RWPE2 (cell line): ENCODE data around the gene ABL1.

Source experiments
- ATAC-seq: fragments of 200-7000 bp; cut with Tn5 transposase; 3 replicates; pipeline ENCODE4 v1.9.1; 2021; ENCODE audit warnings: low read depth
- DNase-seq: peaks from one replicate; pipeline ENCODE4 v3.0.0-alpha.2; 2020; ENCODE audit warnings: low spot score
- H3K27ac ChIP-seq: fragments of 450-650 bp; 2 replicates; pipeline ENCODE4 v1.5.1; 2017; ENCODE audit warnings: mild to moderate bottlenecking; ENCODE audit not compliant: poor library complexity, severe bottlenecking
- H3K27me3 ChIP-seq: fragments of 250-450 bp; sonication (Bioruptor Pico); 2 replicates; pipeline ENCODE4 v1.5.1; 2021; ENCODE audit warnings: mild to moderate bottlenecking, moderate library complexity; ENCODE audit not compliant: insufficient read depth, poor library complexity, severe bottlenecking
- H3K36me3 ChIP-seq: fragments of 250-450 bp; sonication (Bioruptor Pico); 2 replicates; pipeline ENCODE4 v1.5.1; 2020; ENCODE audit warnings: low read depth, mild to moderate bottlenecking, moderate library complexity
- H3K4me1 ChIP-seq: fragments of 250-450 bp; sonication (Bioruptor Pico); 2 replicates; pipeline ENCODE4 v1.5.1; 2021; ENCODE audit warnings: mild to moderate bottlenecking, moderate library complexity; ENCODE audit not compliant: insufficient read depth, poor library complexity, severe bottlenecking
- H3K4me3 ChIP-seq: fragments of 250-450 bp; sonication (Bioruptor Pico); 2 replicates; pipeline ENCODE4 v1.5.1; 2021; ENCODE audit warnings: mild to moderate bottlenecking, moderate library complexity; ENCODE audit not compliant: severe bottlenecking
- H3K9me3 ChIP-seq: fragments of 250-450 bp; sonication (Bioruptor Pico); 2 replicates; pipeline ENCODE4 v1.5.1; 2021; ENCODE audit warnings: mild to moderate bottlenecking, moderate library complexity; ENCODE audit not compliant: severe bottlenecking
- TF ChIP-seq, protein P1 (sequence below): fragments of 450-650 bp; IDR thresholded peaks from one replicate; pipeline ENCODE4 v1.5.1; 2017; ENCODE audit warnings: mild to moderate bottlenecking, moderate library complexity; ENCODE audit not compliant: poor library complexity, severe bottlenecking

ABL1 gene

GRCh38 chr9:130892477-130893304 lies 57.6 kb downstream of the ABL1 start:
- peaks cover 19% of the 10 kb centered on the region for H3K36me3 ChIP-seq

DNA sequence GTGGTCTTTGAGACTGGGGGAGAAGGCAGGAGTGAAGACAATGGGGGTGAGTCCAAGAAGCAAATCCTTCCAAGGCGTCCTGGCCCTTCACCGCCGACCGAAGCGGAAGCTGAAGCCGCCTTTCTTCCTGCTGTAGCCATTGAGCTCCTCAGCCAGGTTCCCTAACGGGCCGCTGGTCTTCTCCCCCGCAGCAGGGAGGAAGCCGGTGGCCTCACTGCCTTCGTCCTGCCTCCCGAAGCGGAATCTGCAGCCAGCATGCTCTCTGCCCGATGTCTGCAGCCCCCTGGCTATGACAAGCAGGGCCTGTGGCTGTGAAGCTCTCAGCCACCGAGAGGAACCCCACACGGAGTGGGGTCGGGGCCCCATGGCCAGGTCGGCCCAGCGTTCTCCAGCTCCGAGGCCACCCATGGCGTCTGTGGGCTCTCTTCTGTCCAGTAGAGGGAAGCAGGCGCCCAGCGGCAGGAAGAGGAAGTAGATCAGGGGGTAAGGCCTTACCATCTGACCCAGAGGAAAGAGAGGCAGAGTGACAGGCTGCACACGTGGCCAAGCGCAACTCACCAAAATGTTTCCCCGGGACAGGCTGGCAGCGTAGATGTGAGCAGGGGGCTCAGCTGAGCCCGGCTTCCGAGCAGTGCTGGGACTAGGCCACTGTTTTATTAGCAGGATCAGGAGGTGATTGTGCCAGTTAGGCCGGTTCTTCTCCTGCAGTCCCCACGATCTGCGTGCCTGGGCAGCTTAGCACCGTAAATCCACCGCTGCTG lies 58.5 kb downstream of the ABL1 start:
- Histone ChIP-seq H3K27me3 (no peaks in the 10 kb centered on the region), H3K36me3 (peaks cover 14% of the 10 kb centered on the region), H3K4me1 (no peaks in the 10 kb centered on the region), H3K4me3 (no peak overlapping the region), H3K9me3 (peaks cover 17% of the 10 kb centered on the region), H3K27ac (no peak overlapping the region)
- TF ChIP-seq, protein P1, sequence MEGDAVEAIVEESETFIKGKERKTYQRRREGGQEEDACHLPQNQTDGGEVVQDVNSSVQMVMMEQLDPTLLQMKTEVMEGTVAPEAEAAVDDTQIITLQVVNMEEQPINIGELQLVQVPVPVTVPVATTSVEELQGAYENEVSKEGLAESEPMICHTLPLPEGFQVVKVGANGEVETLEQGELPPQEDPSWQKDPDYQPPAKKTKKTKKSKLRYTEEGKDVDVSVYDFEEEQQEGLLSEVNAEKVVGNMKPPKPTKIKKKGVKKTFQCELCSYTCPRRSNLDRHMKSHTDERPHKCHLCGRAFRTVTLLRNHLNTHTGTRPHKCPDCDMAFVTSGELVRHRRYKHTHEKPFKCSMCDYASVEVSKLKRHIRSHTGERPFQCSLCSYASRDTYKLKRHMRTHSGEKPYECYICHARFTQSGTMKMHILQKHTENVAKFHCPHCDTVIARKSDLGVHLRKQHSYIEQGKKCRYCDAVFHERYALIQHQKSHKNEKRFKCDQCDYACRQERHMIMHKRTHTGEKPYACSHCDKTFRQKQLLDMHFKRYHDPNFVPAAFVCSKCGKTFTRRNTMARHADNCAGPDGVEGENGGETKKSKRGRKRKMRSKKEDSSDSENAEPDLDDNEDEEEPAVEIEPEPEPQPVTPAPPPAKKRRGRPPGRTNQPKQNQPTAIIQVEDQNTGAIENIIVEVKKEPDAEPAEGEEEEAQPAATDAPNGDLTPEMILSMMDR, result no peak
- ATAC-seq, result no peak
- DNase-seq, result no peak

More at GRCh38 chr9:130892477-130893304, 57.6 kb downstream of the ABL1 start:
- Histone ChIP-seq H3K27ac (no peak overlapping the region), H3K4me1 (no peaks in the 10 kb centered on the region), H3K9me3 (peaks cover 22% of the 10 kb centered on the region), H3K4me3 (no peak overlapping the region), H3K27me3 (no peaks in the 10 kb centered on the region)
- DNase-seq (no peak), ATAC-seq (no peak)
- TF ChIP-seq, protein P1, result no peak

- DNase-seq, result no peak
- TF ChIP-seq, protein P1, result no peak
- peaks cover 17% of the 10 kb centered on the region for H3K9me3 ChIP-seq
- H3K27ac ChIP-seq, result no peak overlapping the region
- H3K4me3 ChIP-seq, result no peak overlapping the region
- H3K27me3 ChIP-seq, result no peaks in the 10 kb centered on the region
- no peak for ATAC-seq
- H3K36me3 ChIP-seq, result peaks cover 11% of the 10 kb centered on the region
- no peaks in the 10 kb centered on the region for H3K4me1 ChIP-seq
Measured at GRCh38 chr9:130894546-130894945, 59.5 kb downstream of the ABL1 start.

GRCh38 chr9:130895038-130895437 lies 60.0 kb downstream of the ABL1 start:
- no peak for DNase-seq
- peaks cover 13% of the 10 kb centered on the region for H3K9me3 ChIP-seq
- H3K4me3 ChIP-seq, result no peak overlapping the region
- peaks cover 9% of the 10 kb centered on the region for H3K36me3 ChIP-seq
- TF ChIP-seq, protein P1, result no peak
- H3K27me3 ChIP-seq, result no peaks in the 10 kb centered on the region
- no peaks in the 10 kb centered on the region for H3K4me1 ChIP-seq
- no peak for ATAC-seq
- no peak overlapping the region for H3K27ac ChIP-seq
